NCI-H128 (cell line): ENCODE results near the gene WBP2.
"Not testable (repeated sequence)": the region's sequence is repeated elsewhere in the genome, so short reads cannot be mapped to it uniquely, and the experiment has no call there.

Experiments
- DNase-seq: peaks from one replicate; lab custom pipeline; 2025; ENCODE audit not compliant: unreplicated experiment; lab: John Stamatoyannopoulos, UW

Gene WBP2

GRCh38 chr17:75817571-75817970, 37.6 kb downstream of the WBP2 start:
- no peak for DNase-seq

- no peak for DNase-seq
These were observed 38.4 kb downstream of the WBP2 start for GRCh38 chr17:75816693-75817092.

DNA sequence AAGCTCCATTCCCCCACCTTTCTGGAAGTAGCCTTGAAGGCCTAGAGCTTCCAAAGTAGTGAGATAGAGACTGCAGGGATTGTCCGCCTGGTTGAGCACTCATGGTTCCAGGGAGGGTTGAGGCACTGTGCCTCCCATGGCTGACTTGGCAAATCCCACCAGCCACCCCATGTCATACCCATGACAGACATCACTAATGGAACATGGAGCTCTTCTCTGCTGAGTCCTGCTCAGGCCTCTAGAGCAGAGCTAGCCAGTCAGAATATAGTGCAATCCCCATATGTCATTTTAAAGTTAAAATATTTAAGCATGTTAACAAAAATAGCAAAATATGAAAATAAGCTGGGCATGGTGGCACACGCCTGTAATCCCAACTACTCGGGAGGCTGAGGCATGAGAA, 39.7 kb downstream of the WBP2 start:
- DNase-seq, result no peak

DNA sequence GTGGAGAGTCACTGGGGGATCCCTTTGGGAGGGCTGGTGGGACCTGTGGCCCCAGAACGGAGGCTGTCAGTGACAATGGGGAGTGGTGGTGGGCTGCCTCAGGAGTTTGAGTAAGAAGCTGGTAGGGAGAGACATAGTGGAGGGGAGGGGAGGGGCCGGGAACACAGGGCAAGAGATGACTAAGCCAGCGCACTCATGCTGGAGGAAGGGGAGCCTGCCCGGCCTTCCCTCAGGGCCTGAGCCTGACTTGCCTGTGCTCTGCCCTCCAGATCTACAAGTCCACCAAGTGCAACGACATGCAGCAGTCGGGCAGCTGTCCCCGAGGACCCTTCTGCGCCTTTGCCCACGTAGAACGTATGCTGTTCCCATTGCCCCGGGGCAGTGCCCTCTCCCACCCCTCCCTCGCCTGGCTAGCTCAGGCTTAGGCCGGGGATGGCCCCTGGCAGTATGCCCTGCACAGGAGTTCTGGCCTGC, 40.2 kb downstream of the WBP2 start:
- no peak for DNase-seq

DNA sequence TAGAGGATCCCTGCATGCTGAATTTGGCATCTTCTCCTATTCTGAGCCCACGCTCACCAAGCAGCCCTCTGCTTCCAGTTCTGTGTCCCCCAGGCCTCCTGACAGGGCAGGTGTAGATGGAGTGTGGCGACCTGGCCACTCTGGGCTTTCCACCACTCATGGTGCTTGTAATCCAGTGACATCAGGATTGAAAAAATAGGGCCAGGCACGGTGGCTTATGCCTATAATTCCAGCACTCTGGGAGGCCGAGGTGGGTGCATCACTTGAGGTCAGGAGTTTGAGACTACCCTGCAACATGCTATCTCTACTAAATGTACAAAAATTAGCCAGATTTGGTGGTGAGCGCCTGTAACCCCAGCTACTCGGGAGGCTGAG, 41.1 kb downstream of the WBP2 start:
- no peak for DNase-seq

DNA sequence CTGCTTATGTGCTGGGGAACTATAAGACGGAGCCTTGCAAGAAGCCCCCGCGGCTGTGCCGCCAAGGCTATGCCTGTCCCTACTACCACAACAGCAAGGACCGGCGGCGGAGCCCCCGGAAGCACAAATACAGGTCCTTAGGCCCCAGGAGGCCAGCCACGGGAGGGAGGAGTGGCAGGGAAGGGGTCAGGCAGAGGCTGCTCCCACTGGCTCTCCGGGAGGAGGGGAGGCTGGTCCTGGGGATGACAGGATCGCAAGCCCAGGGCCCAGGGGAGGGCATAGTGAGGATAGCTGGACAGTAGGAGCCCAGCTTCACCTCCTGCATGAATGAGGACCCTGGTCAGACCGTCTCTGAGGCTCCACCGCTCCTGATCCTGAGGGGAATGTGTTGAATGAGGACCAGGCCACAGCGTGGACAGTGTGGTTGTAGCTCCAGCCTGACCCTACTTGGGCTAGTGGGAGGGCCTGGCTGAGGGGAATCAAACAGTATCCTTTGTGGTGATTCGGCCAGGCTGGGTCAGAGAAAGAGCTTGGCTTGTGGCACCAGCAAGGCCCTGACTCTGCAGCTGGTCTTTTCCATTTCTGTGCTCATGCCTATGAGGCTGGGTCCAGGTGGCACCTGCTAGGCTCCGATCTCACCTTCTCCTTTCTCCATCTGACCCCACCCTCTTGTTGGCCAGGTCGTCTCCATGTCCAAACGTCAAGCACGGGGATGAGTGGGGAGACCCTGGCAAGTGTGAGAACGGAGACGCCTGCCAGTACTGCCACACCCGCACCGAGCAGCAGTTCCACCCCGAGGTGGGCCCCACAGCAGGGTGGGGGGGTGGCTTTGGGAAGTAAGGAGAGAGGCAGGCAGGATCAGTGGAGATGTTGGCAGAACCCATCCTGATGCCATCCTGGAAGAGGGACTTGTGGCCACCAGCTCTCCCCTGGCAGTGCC, 41.8 kb downstream of the WBP2 start:
- DNase-seq, result no peak

GRCh38 chr17:75812096-75813013, 42.8 kb downstream of the WBP2 start:
- no peak for DNase-seq

DNA sequence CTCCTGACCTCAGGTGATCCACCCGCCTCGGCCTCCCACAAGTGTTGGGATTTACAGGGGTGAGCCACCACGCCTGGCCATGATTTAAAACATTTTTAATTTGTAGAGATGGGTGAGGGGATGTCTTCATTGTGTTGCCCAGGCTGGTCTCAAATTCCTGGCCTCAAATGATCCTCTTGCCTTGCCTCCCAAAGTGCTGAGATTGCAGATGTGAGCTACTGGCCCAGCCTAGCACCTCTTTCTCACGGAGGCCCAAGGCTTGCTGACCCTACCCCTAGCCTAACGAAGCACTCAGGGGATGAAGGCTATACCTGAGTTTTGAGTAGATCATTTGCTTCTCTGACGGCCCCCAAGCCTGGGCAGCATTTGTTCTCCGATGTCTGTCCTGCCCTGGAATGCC, 44.0 kb downstream of the WBP2 start:
- no peak for DNase-seq

GRCh38 chr17:75810756-75811155, 44.4 kb downstream of the WBP2 start:
- DNase-seq, result not testable (repeated sequence)

GRCh38 chr17:75810216-75810615, 44.9 kb downstream of the WBP2 start:
- no peak for DNase-seq

DNA sequence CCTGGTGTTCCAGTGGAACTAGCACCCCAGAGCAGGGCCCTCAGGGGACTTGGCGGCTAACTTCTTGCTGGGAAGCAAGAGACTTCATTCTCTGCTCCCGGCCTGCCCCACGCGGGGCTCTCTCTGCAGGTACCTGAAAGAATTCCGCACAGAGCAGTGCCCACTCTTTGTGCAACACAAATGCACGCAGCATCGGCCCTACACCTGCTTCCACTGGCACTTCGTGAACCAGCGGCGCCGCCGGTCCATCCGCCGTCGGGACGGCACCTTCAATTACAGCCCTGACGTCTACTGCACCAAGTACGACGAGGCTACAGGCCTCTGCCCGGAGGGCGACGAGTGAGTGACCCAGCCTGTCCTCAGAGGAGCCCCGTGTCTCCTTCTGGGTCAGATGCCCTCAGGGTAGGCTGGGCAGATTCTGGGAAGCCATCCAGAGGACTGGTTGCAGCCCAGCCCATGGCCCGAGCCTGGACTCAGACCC, 45.5 kb downstream of the WBP2 start:
- no peak for DNase-seq

DNA sequence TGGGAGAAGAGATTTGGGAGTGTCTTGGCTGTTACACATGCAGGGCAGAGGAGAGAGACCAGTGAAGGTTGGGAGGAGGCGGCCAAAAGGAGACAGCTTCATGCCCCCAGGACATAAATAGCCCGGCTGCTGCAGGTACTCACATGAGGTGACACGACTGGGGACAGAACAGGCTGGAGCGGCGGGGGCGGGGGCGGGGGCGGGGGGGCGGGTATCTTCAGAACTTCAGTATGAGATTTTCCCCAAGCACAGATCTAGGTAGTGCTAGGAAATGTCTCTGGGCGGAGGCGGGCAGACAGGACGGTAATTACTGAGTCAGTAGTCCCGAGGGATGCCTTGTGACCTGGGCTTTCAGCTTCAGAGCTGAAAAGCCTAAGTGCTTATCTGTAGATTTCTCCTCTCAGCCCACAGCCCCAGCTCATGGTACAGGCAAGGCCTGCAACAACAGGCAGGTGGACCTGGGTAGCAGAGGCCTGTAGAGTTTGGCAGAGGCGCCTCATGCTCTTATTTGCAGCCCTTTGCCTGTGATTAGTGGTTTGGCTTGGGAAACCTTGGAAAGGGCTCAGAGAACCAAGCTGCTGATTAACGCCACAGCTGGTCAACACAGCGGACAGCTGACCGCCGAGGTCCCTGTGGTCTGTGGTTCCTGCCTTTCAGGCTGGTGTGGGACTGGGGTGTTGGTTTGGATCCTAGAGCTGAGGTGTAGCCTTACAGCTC, 46.1 kb downstream of the WBP2 start:
- DNase-seq, result no peak

GRCh38 chr17:75808549-75808904, 46.6 kb downstream of the WBP2 start:
- DNase-seq, result no peak

GRCh38 chr17:75807861-75808260, 47.3 kb downstream of the WBP2 start:
- no peak for DNase-seq

GRCh38 chr17:75806822-75807500, 48.2 kb downstream of the WBP2 start:
- no peak for DNase-seq

DNA sequence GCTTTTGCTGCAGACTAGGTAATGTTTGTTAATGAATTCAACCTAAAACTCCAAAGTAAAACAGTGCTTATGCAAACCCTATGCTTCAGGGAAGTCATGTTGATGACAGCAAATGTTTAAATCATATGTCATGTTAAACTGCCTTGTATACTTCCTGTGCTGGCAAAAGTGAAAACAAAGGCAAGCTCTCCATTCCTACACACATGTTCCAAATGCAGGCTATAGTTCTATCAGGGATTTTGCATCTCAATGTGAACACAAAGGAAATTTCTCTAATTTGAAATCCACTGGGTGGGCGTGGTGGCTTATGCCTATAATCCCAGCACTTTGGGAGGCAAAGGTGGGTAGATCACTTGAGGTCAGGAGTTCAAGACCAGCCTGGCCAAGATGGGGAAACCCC, 51.3 kb downstream of the WBP2 start:
- no peak for DNase-seq

DNA sequence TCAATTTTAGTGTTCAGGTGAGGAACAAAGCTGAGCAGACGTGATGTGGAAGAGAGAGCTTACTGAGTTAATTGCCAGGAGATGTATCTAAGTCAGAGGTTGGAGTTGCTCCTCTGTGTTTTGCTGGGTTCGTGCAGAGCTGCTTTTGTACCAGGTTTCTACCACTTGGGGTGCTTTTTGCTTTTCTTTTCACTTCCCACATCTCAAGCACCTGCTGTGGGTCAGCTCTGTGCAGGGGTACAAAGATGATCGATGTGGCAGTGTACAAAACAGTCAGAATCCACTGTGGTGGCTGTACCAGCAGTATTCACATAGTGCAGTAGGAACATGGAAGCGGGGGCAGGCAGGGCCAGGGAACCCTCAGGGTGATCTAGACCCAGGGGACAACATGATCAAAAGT, 55.7 kb downstream of the WBP2 start:
- no peak for DNase-seq

DNA sequence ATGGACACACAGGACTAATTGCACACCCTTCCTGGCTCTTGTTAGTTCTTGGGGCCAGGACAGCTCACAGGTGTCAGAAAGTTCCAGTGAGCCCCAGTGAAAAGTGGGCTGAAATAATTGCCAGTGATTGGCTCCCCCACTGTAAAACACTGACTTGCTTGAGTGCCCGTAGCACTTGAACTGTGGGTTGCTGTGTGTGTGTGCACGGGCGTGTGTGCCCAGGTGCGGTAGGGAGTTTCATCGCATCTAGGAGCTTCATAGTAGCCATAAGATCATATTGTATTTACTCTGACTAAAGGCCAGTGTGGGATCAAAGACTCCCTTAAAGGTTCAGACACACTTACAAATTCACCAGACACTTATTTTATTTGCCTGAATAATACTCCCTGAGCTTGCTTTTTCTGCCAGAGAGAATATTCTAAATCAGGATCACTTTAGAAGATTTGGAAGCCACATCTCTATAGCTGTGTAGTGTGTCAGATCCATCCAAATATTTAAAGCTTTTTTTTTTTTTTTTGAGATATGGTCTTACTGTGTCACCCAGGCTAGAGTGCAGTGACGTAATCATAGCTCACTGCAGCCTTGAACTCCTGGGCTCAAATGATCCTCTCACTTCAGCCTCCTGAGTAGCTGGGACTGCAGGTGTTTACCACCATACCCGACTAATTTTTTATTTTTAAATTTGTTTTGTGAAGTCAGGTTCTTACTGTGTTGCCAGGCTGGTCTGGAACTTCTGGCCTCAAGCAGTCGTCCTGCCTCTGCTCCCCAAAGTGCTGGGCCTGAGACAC, 59.1 kb downstream of the WBP2 start:
- DNase-seq, result no peak
